ENCODE data around the gene GALP.

DNA sequence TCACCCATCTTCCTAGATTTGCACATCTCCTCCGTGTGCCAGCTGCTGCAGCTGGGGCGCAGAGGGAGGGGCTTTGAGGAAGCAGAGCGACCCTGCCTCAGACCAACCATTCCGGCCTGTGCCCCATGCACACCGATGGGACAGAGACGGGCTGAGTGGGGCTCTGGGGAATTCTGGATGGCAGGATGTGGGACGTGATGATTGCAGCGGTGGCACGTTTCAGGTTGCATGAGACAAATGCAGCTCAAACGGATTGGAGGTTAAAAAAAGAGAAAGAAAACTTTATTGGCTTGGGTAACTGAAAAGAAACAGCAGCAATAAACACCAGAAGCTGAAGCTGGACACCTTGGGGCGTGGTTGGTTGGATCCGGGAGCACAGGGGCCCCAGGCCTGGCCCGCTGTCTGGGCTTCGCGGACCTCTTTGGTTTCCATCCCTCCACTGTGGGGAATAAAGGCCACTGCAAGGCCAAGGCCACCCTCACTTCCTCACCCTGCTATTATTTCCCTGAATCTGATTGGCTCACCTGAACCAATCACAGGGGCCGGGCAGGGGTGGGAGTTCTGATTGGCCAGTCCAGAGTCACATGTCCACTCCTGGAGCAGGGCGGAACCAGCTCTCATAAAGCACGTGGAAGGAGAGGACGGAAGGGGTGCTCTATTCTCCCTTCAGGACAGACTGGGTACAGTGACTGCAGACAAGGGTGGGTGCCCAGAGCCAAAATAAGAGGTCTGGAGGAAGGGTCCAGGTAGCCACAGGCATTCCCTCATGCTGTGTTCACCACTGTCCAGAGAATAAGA, 48.6 kb upstream of the GALP start:
- TF ChIP-seq, protein P1, sequence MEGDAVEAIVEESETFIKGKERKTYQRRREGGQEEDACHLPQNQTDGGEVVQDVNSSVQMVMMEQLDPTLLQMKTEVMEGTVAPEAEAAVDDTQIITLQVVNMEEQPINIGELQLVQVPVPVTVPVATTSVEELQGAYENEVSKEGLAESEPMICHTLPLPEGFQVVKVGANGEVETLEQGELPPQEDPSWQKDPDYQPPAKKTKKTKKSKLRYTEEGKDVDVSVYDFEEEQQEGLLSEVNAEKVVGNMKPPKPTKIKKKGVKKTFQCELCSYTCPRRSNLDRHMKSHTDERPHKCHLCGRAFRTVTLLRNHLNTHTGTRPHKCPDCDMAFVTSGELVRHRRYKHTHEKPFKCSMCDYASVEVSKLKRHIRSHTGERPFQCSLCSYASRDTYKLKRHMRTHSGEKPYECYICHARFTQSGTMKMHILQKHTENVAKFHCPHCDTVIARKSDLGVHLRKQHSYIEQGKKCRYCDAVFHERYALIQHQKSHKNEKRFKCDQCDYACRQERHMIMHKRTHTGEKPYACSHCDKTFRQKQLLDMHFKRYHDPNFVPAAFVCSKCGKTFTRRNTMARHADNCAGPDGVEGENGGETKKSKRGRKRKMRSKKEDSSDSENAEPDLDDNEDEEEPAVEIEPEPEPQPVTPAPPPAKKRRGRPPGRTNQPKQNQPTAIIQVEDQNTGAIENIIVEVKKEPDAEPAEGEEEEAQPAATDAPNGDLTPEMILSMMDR (IDR thresholded peaks at IDR 0.05) = no peak
- no peak for TF ChIP-seq POLR2A (IDR thresholded peaks at IDR 0.05)

Data from esophagus squamous epithelium (tissue), 4 donors.